Measurements from ENCODE around the gene TUBD1. TPM values are rescaled to one million over a fixed set of nuclear protein-coding genes. Genes with fewer than 3 reads are reported as not detected.
A peak's percentile ranks its signal among the peaks of the same experiment; 100 is the strongest.

TUBD1 gene
- total and polyA plus RNA-seq, 2 of the 13 experiments (the other 11 are each of a cell fraction or from before 2014, with no cell fraction given): 18.2 to 25.9 TPM

DNA sequence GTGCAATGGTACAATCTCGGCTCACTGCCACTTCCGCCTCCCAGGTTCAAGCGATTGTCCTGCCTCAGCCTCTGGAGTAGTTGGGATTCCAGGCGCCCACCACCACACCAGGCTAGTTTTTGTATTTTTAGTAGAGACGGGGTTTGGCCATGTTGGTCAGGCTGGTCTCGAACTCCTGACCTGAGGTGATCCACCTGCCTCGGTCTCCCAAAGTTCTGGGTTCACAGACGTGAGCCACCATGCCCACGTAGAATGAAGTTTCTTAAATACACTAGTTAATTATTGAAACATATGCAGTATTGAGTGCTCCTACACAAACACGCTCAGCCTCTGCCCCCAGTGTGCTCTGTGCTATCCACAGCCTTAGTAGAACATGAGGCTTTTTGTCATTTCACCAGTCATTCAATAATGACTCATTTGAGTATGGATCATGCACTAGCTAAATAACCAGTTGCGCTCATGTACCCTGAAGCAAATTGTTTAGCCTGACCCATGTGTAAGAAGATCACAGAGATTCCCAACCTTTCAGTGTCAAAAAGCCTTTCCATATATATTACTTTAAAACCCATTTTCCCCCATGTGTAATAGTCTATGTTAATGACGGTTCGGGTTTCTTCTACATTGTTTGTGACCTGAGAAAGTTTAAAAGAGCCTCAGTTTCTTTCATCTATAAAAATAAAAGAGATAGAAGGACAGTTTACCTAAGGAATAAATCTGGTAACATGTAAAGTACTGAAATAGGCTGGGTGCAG lies 49.7 kb downstream of the TUBD1 start (continued):
- TF ChIP-seq ZNF747 (CRISPR knock-in tag; IDR thresholded peaks at IDR 0.05; ENCODE audit: borderline replicate concordance): no peak
- TF ChIP-seq YEATS2 (CRISPR knock-in tag; IDR thresholded peaks at IDR 0.05; ENCODE audit: borderline replicate concordance): peak; percentile 72; the same call in 1 of the 2 replicates
- TF ChIP-seq MXD1 (CRISPR knock-in tag; IDR thresholded peaks at IDR 0.05): no peak
- no peak for TF ChIP-seq ATAD3A (CRISPR knock-in tag; IDR thresholded peaks at IDR 0.05)
- no peak; the same call in 1 of the 2 replicates for TF ChIP-seq ZNF33B (CRISPR knock-in tag; IDR thresholded peaks at IDR 0.05)
- TF ChIP-seq SNRNP70 (IDR thresholded peaks at IDR 0.05; ENCODE audit: low read depth, low read length): no peak
- TF ChIP-seq, protein P1, sequence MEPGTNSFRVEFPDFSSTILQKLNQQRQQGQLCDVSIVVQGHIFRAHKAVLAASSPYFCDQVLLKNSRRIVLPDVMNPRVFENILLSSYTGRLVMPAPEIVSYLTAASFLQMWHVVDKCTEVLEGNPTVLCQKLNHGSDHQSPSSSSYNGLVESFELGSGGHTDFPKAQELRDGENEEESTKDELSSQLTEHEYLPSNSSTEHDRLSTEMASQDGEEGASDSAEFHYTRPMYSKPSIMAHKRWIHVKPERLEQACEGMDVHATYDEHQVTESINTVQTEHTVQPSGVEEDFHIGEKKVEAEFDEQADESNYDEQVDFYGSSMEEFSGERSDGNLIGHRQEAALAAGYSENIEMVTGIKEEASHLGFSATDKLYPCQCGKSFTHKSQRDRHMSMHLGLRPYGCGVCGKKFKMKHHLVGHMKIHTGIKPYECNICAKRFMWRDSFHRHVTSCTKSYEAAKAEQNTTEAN (CRISPR knock-in tag; conservative IDR thresholded peaks at IDR 0.05): no peak; the same call in 1 of the 2 replicates
- peak; percentile 24; the same call in 1 of the 2 replicates for TF ChIP-seq SIN3A (IDR thresholded peaks at IDR 0.05; ENCODE audit: borderline replicate concordance, low read depth, low read length)
- no peak for TF ChIP-seq ZNF296 (CRISPR knock-in tag; conservative IDR thresholded peaks at IDR 0.05)
- peak; percentile 78 for TF ChIP-seq STAT6 (CRISPR knock-in tag; IDR thresholded peaks at IDR 0.05; ENCODE audit: borderline replicate concordance)
- TF ChIP-seq GTF3A (CRISPR knock-in tag; conservative IDR thresholded peaks at IDR 0.05): no peak
- TF ChIP-seq ZNF275 (CRISPR knock-in tag; IDR thresholded peaks at IDR 0.05; ENCODE audit: borderline replicate concordance): no peak
- peak; percentile 100 for TF ChIP-seq ZC3H4 (CRISPR knock-in tag; IDR thresholded peaks at IDR 0.05; ENCODE audit: borderline replicate concordance)
- TF ChIP-seq, protein P2, sequence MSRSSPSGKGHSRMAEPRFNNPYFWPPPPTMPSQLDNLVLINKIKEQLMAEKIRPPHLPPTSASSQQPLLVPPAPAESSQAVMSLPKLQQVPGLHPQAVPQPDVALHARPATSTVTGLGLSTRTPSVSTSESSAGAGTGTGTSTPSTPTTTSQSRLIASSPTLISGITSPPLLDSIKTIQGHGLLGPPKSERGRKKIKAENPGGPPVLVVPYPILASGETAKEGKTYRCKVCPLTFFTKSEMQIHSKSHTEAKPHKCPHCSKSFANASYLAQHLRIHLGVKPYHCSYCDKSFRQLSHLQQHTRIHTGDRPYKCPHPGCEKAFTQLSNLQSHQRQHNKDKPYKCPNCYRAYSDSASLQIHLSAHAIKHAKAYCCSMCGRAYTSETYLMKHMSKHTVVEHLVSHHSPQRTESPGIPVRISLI (CRISPR knock-in tag; IDR thresholded peaks at IDR 0.05; ENCODE audit: borderline replicate concordance): peak; percentile 83; the same call in 1 of the 2 replicates
- peak; percentile 63 for TF ChIP-seq ZBTB33 (CRISPR knock-in tag; IDR thresholded peaks at IDR 0.05)
